ENCODE results near the gene TTLL10. TPM values are rescaled to one million over a fixed set of nuclear protein-coding genes. Genes with fewer than 3 reads are reported as not detected.
A peak's percentile ranks its signal among the peaks of the same experiment; 100 is the strongest.

The TTLL10 gene
- total RNA-seq, 4 donors from 2014 or later = not detected

- peaks cover 0 to 76% of the 10 kb centered on the region in 2 donors for H3K27me3 ChIP-seq
- DNase-seq (ENCODE audit: low spot score in 2 of 2) = no peak
- H3K36me3 ChIP-seq = no peaks in the 10 kb centered on the region
- WGBS, 2 donors = 85 to 89% methylated on average over 30 to 33 of the region's 33 CpGs
- no peaks in the 10 kb centered on the region for H3K9me3 ChIP-seq
- H3K4me3 ChIP-seq = peak overlapping the region in 1 of 4 donors; percentile 17
- peaks cover 0 to 7% (median 4%) of the 10 kb centered on the region in 4 donors for H3K4me1 ChIP-seq
- H3K27ac ChIP-seq = peak overlapping the region in 1 of 4 donors; percentile 76
- no peak for TF ChIP-seq POLR2A (IDR thresholded peaks at IDR 0.05)
- TF ChIP-seq CTCF (IDR thresholded peaks at IDR 0.05) = no peak
- no peak for TF ChIP-seq EP300 (IDR thresholded peaks at IDR 0.05)
Measured at GRCh38 chr1:1163538-1164070, 10.1 kb upstream of the TTLL10 start.

GRCh38 chr1:1164361-1164700, 9.3 kb upstream of the TTLL10 start:
- no peaks in the 10 kb centered on the region for H3K36me3 ChIP-seq
- 65 to 74% methylated on average over 26 of the region's 26 CpGs for WGBS, 2 donors
- no peak for TF ChIP-seq CTCF (IDR thresholded peaks at IDR 0.05)
- no peak for TF ChIP-seq EP300 (IDR thresholded peaks at IDR 0.05)
- TF ChIP-seq POLR2A (IDR thresholded peaks at IDR 0.05) = no peak
- peak overlapping the region in 1 of 4 donors; percentile 17 for H3K4me3 ChIP-seq
- peaks cover 0 to 83% of the 10 kb centered on the region in 2 donors for H3K27me3 ChIP-seq
- H3K9me3 ChIP-seq = no peaks in the 10 kb centered on the region
- peaks cover 0 to under 1% (median 0%) of the 10 kb centered on the region in 4 donors for H3K4me1 ChIP-seq
- no peak for DNase-seq (ENCODE audit: low spot score in 2 of 2)
- H3K27ac ChIP-seq = peak overlapping the region in 1 of 4 donors; percentile 76

- 67 to 70% methylated on average over 35 to 48 of the region's 48 CpGs for WGBS, 2 donors
- Histone ChIP-seq H3K4me1 (no peaks in the 10 kb centered on the region), H3K9me3 (no peaks in the 10 kb centered on the region), H3K27me3 (peaks cover 0 to 89% of the 10 kb centered on the region in 2 donors), H3K27ac (peak overlapping the region in 1 of 4 donors; percentile 76), H3K4me3 (peak overlapping the region in 1 of 4 donors; percentile 17), H3K36me3 (no peaks in the 10 kb centered on the region)
- TF ChIP-seq POLR2A (IDR thresholded peaks at IDR 0.05) (no peak), CTCF (IDR thresholded peaks at IDR 0.05) (no peak), EP300 (IDR thresholded peaks at IDR 0.05) (no peak)
- no peak for DNase-seq (ENCODE audit: low spot score in 2 of 2)
Measured at GRCh38 chr1:1164701-1165451, 8.8 kb upstream of the TTLL10 start.

- peak overlapping the region in 1 of 4 donors; percentile 50 for H3K27ac ChIP-seq
- TF ChIP-seq CTCF (IDR thresholded peaks at IDR 0.05) (no peak), POLR2A (IDR thresholded peaks at IDR 0.05) (no peak), EP300 (IDR thresholded peaks at IDR 0.05) (no peak)
- peak overlapping the region in 1 of 4 donors; percentile 9 for H3K4me3 ChIP-seq
- H3K9me3 ChIP-seq = no peaks in the 10 kb centered on the region
- H3K27me3 ChIP-seq = peaks cover 0 to 95% of the 10 kb centered on the region in 2 donors
- 77 to 78% methylated on average over 12 of the region's 12 CpGs for WGBS, 2 donors
- H3K36me3 ChIP-seq = no peaks in the 10 kb centered on the region
- H3K4me1 ChIP-seq = no peaks in the 10 kb centered on the region
- DNase-seq (ENCODE audit: low spot score in 2 of 2) = no peak
Measured at GRCh38 chr1:1165485-1165884, 8.2 kb upstream of the TTLL10 start.

- 40 to 53% methylated on average over 21 to 23 of the region's 23 CpGs for WGBS, 2 donors
- no peaks in the 10 kb centered on the region for H3K36me3 ChIP-seq
- no peaks in the 10 kb centered on the region for H3K9me3 ChIP-seq
- H3K27ac ChIP-seq = peak overlapping the region in 1 of 4 donors; percentile 50
- DNase-seq (ENCODE audit: low spot score in 2 of 2) = no peak
- peak overlapping the region in 1 of 4 donors; percentile 9 for H3K4me3 ChIP-seq
- no peak for TF ChIP-seq EP300 (IDR thresholded peaks at IDR 0.05)
- TF ChIP-seq POLR2A (IDR thresholded peaks at IDR 0.05) = no peak
- TF ChIP-seq CTCF (IDR thresholded peaks at IDR 0.05) = no peak
- peaks cover 0 to 100% of the 10 kb centered on the region in 2 donors for H3K27me3 ChIP-seq
- no peaks in the 10 kb centered on the region for H3K4me1 ChIP-seq
Measured at GRCh38 chr1:1165900-1166421, 7.7 kb upstream of the TTLL10 start.

Measured in tibial nerve (tissue), 4 donors.